ENCODE results near the gene FAM3A. TPM values are rescaled to one million over a fixed set of nuclear protein-coding genes. Genes with fewer than 3 reads are reported as not detected.

FAM3A gene
- total and polyA plus RNA-seq, 2 of the 8 experiments (the other 6 are each of a cell fraction or from before 2014, with no cell fraction given): 16.2 to 18.6 TPM

DNA sequence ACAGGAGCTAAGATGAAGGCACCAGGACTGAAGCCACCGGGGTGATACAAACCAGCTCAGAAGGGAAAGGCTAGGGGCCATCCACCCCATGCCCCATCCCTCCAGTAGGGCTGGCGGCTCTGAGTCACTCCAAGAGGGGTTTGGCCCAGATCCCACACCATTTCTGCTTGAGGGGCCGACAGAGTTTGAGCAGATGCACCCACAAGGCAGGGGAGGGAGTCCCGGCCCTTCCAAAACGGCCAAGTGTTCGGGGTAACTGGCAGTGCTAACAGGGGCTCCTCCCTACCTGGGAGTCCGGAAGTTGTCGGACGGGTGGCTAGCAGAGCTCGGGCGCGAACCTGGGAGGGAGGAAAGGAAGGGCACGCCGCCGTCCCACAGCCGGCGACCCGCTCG is 26.0 kb downstream of the FAM3A start:
- H3K23ac ChIP-seq (ENCODE audit: insufficient read length): no peak overlapping the region
- no peak overlapping the region for H2AK5ac ChIP-seq (ENCODE audit: low read depth, low read length)
- TF ChIP-seq EZH2 (IDR thresholded peaks at IDR 0.05; ENCODE audit: low read depth, low read length, severe bottlenecking) (no peak), TCF12 (IDR thresholded peaks at IDR 0.05; ENCODE audit: low read depth, low read length) (no peak), CBX8 (IDR thresholded peaks at IDR 0.05; ENCODE audit: borderline replicate concordance, low read depth, low read length) (no peak), CHD1 (IDR thresholded peaks at IDR 0.05; ENCODE audit: low read depth, low read length) (no peak), GABPA (IDR thresholded peaks at IDR 0.05; ENCODE audit: borderline replicate concordance, insufficient read depth, low read length) (no peak), SP4 (IDR thresholded peaks at IDR 0.05; ENCODE audit: low read length) (no peak), SP1 (IDR thresholded peaks at IDR 0.05; ENCODE audit: low read depth, low read length) (no peak), RFX5 (IDR thresholded peaks at IDR 0.05; ENCODE audit: borderline replicate concordance, low read depth, low read length) (no peak), POLR2A (IDR thresholded peaks at IDR 0.05; ENCODE audit: control extremely low read depth in 1 of 2, low read depth in 2 of 2, low read length in 2 of 2) (no peak), CEBPB (IDR thresholded peaks at IDR 0.05; ENCODE audit: low read depth, low read length) (no peak), TEAD4 (IDR thresholded peaks at IDR 0.05; ENCODE audit: low read depth, low read length) (no peak), KDM4A (IDR thresholded peaks at IDR 0.05; ENCODE audit: low read depth, low read length, severe bottlenecking) (no peak), TBP (IDR thresholded peaks at IDR 0.05; ENCODE audit: low read depth, low read length) (no peak)
- peaks cover 1 to 2% of the 10 kb centered on the region in 2 experiments for H4K20me1 ChIP-seq (replicated peaks in 1 of 2; ENCODE audit: control insufficient read depth in 1 of 2, insufficient read depth in 2 of 2, low read length in 2 of 2)
- H4K91ac ChIP-seq (replicated peaks; ENCODE audit: insufficient read length, low read length): no peak overlapping the region
- no peaks in the 10 kb centered on the region for H3K79me2 ChIP-seq (ENCODE audit: control insufficient read depth in 1 of 2, insufficient read depth in 2 of 2, low read length in 2 of 2)
- no peak overlapping the region for H2BK5ac ChIP-seq (ENCODE audit: low read depth, low read length)
- no peak overlapping the region for H3K4ac ChIP-seq (replicated peaks; ENCODE audit: insufficient read length, low read depth, low read length)
- DNase-seq (ENCODE audit: low read depth in 1 of 2, low spot score in 2 of 2) (peak in 1 of 2 experiments; percentile 50), FAIRE-seq (no peak)
- peaks cover 0 to 12% (median 3%) of the 10 kb centered on the region in 4 experiments; a peak in 4 of 7 replicates for H3K4me1 ChIP-seq (replicated peaks in 1 of 4; ENCODE audit: control insufficient read depth in 3 of 4, insufficient read depth in 4 of 4, low read length in 3 of 4)
- peak overlapping the region; percentile 33 to 63 (median 37); a peak in 7 of 8 replicates for H3K4me3 ChIP-seq (ENCODE audit: extremely low read depth in 1 of 4, insufficient read depth in 2 of 4, low read depth in 3 of 4, low read length in 4 of 4)
- H3K23me2 ChIP-seq (ENCODE audit: low read depth, low read length): no peaks in the 10 kb centered on the region; the same call in 1 of the 2 replicates
- no peaks in the 10 kb centered on the region for H3K9me3 ChIP-seq (ENCODE audit: insufficient read depth in 2 of 2, low read depth in 1 of 2, low read length in 1 of 2)
- no peaks in the 10 kb centered on the region; a peak in 1 of 7 replicates for H3K27me3 ChIP-seq (replicated peaks in 1 of 4; ENCODE audit: control insufficient read depth in 3 of 4, extremely low read depth in 1 of 4, insufficient read depth in 3 of 4, low read length in 3 of 4)
- H3K14ac ChIP-seq (ENCODE audit: insufficient read length): no peak overlapping the region
- 35% methylated on average over 5 of the region's 19 CpGs; no CpG with 5 or more reads in 1 of the 2 experiments for WGBS, 2 experiments (ENCODE audit: extremely low coverage in 1 of 2, insufficient coverage in 1 of 2, insufficient read length in 1 of 2, insufficient replicate concordance in 2 of 2, low coverage in 1 of 2, low lambda C conversion rate in 2 of 2, missing lambda C conversion rate in 1 of 2)
- no peak overlapping the region for H2BK20ac ChIP-seq (ENCODE audit: low read length)
- no peak overlapping the region for H3K56ac ChIP-seq (replicated peaks; ENCODE audit: insufficient read length, low read depth, low read length)
- peak overlapping the region in 2 of 4 experiments; percentile 2 to 50; a peak in 2 of 7 replicates for H3K9ac ChIP-seq (replicated peaks in 1 of 4; ENCODE audit: extremely low read depth in 1 of 4, low read depth in 3 of 4, low read length in 3 of 4)
- peaks cover 0 to 3% (median 0%) of the 10 kb centered on the region in 4 experiments; a peak in 2 of 8 replicates for H3K36me3 ChIP-seq (ENCODE audit: control insufficient read depth in 2 of 4, insufficient read depth in 4 of 4, low read length in 3 of 4)
- H3K79me1 ChIP-seq (ENCODE audit: low read depth, low read length): no peaks in the 10 kb centered on the region
- no peak overlapping the region for H2AFZ ChIP-seq (ENCODE audit: low read length)
- H2BK12ac ChIP-seq (ENCODE audit: low read depth, low read length): no peak overlapping the region
- H2BK120ac ChIP-seq (replicated peaks; ENCODE audit: low read depth, low read length): no peak overlapping the region
- no peak overlapping the region for H3K27ac ChIP-seq (ENCODE audit: low read depth, low read length)
- H3K18ac ChIP-seq (ENCODE audit: extremely low read depth, low read length): no peak overlapping the region
- H2BK15ac ChIP-seq (ENCODE audit: low read length): no peak overlapping the region
- peak overlapping the region; percentile 69 to 72 for H3K4me2 ChIP-seq (ENCODE audit: insufficient read depth in 1 of 2, low read depth in 2 of 2, low read length in 2 of 2)
- no peak overlapping the region; the same call in 1 of the 2 replicates for H4K8ac ChIP-seq (ENCODE audit: extremely low read depth, insufficient read depth, low read length)
- POLR2A ChIA-PET (ENCODE audit: partially characterized antibody): interaction anchor here (0.6 to 1.9 kb wide), 14 partner anchors 9 to 459 kb away, joined by 3 to 7 read pairs (median 4); partner anchors contain the start of genes DNASE1L1 and IKBKG
- no peak overlapping the region for H4K5ac ChIP-seq (ENCODE audit: insufficient read length, low read depth, low read length)
- CTCF ChIA-PET (ENCODE audit: partially characterized antibody): interaction anchor here (1.4 to 2.7 kb wide), 5 partner anchors 15 to 117 kb away, joined by 3 to 14 read pairs (median 4); no protein-coding TSS in a partner anchor

Measured in H1 (cell line).